Breast epithelium (tissue), 3 donors: ENCODE data around the gene PLA2G4A.

Experiments used
- CTCF ChIP-seq, 3 donors: fragments of 450-650 bp; IDR thresholded peaks; one replicate each; pipeline ENCODE4 v1.5.1; 2016 to 2017; ENCODE audit warnings: antibody characterized with exemption in 3 of 3, mild to moderate bottlenecking in 3 of 3, moderate library complexity in 3 of 3
- POLR2A ChIP-seq: fragments of 450-650 bp; IDR thresholded peaks from one replicate; pipeline ENCODE4 v1.6.1; 2016; ENCODE audit warnings: antibody characterized with exemption, mild to moderate bottlenecking, moderate library complexity
- POLR2AphosphoS5 ChIP-seq, 3 donors: sonication (generic); formaldehyde crosslinking; IDR thresholded peaks; one replicate each; pipeline ENCODE4 v1.6.1; 2017; ENCODE audit warnings: antibody characterized with exemption in 3 of 3

GRCh38 chr1:186858923-186859322 lies 30.2 kb downstream of the PLA2G4A start:
- TF ChIP-seq CTCF (IDR thresholded peaks at IDR 0.05) (no peak), POLR2A (no peak), POLR2AphosphoS5 (IDR thresholded peaks at IDR 0.05) (no peak)
